Anterior cingulate cortex (tissue), 58 donors: ENCODE measurements around the gene MACROH2A2.
A peak's percentile ranks its signal among the peaks of the same experiment; 100 is the strongest.
"Not testable (repeated sequence)": the region's sequence is repeated elsewhere in the genome, so short reads cannot be mapped to it uniquely, and the experiment has no call there.

ENCODE experiments used
- DNase-seq, 58 donors: peaks; one replicate each; lab custom pipeline; 2025; lab: John Stamatoyannopoulos, UW

Gene MACROH2A2

DNA sequence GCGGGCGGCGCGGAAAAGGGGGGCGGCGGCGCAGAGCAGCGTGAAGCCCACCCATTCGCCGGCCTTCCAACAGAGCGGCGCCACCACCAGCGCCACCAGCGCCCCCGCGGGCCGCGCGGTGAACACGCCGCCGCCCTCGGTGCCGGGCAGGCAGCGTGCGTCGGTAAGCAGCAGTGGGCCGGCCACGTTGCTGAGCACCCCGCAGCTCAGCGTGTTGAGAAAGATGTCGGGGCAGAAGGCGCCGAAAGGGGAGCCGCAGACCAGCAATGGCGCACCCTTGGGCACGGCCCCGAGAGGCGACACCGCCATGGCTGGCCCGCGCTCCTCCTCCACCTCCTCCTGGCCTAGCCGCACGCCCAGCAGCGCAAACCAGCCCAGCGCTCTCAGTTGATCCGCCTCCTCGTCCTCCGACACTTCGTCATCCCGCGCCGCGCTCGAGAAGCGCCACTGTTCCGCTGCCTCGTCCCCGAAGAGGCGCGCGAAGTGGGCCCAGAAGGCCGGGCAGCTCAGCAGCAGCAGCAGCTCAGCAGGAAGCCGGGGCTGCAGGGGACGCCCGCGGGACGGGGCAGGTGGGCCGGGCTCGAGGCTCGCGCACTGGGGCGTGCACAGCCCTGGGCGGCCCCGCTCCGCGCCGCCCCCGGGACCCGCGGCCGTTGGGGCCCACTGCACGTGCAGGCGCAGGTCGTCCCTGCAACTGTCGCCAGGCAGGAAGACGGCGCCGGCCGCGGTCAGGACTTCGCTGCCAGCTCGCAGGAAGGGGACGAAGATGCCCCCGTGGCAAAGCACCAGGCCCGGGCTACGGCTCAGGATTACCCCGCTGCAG is 93.2 kb downstream of the MACROH2A2 start:
- peak in 49 of 58 donors; percentile 22 to 80 (median 61) for DNase-seq

DNA sequence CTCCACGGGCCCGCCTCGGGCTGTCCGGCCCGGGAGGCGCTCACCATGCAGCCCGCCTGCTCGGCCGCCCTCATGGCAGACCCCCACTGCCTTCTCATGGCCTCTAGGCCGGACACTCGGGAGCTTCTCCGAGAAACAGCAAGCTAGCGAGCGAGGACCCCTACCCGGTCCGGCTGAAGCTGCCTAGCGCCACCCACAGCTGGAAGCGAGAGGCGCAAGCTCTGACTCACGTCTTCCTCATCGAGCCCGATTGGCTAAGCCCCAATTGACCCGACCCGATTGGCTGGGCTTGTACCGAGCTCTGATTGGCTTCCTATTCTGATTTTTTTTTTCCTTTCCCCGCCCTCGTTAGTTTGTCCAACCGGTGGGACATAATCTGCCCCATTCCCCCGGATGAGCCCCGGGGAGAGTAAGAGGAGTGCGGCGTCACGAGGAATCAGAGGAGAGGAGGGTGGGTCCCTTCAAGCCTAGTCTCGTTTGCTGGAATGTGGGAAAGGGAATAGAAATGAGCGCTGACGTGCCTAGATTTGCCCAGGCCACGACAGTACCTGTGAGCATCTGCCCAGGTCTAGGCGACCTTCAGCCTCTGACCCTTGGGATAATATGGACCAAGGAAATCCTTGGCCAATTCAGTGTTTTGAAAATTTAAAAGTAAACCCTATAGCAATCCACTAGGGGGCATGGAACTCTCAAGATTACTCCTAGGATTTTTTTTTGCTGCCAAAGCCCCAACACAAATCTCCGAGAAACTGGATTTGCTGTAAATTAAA is 94.0 kb downstream of the MACROH2A2 start, which contains the start of gene TYSND1:
TYSND1 (minus strand) TSS at position 212 of the 770 bp plus-strand sequence; CDS start at position 98, 114 bp downstream.
- DNase-seq: peak; percentile 70 to 98 (median 94)

DNA sequence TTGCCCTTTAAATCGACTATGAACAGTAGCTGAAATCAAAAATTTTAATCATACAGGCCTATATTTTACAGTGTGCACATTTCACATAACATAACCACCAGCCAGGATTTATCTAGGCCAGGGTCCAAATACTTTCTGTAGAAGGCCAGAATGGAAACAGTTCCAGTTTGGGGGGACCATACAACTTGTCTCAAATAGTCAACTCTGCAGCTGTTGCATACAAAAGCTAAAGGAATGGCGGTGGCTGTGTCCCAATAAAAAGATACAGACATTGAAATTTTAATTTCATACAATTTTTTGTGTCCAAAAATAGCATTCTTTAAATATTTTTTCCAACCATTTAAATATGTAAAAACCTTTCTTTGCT is 94.6 kb downstream of the MACROH2A2 start:
- DNase-seq: no peak

DNA sequence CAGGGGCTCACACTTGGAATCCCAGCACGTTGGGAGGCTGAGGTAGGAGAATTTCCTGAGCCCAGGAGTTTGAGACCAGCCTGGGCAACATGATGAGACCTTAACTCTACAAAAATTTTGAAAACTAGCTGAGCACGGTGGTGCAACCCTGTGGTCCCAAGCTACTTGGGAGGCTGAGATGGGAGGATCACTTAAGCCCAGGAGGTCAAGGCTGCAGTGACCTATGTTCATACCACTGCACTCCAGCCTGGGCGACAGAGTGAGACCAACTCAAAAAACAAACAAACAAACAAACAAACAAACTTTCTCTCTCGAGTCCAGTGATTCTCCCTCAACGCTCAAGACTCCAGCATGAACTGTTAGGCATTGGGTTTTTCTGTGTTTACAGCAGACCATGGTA is 95.9 kb downstream of the MACROH2A2 start:
- no peak for DNase-seq

DNA sequence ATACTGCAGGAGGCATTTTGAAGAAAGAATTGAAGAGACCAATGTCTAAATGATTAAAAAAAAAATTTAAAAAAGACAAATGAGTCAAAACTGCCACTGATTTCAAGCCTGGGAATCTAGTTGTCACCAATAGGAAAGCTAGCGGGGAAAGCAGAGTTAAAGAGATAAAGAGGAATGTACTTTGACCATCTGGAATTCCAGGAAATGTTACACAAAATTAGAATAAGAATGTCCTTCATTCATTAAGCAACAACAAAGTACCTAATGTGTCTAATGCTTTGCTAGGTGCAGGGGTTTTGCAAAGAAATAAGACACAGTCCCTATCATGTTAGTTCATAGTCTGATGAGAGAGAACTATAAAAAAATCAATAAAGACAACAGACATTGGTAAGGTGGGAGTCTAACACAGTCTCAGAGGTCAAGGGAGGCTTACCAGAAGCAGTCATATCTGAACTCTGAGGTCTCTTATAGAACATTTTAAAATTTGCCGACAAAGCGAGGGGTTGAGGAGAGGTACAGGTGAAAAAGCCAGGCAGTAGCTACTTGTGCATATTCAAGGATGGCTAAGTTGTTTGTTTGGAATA is 102.7 kb downstream of the MACROH2A2 start:
- DNase-seq: no peak

DNA sequence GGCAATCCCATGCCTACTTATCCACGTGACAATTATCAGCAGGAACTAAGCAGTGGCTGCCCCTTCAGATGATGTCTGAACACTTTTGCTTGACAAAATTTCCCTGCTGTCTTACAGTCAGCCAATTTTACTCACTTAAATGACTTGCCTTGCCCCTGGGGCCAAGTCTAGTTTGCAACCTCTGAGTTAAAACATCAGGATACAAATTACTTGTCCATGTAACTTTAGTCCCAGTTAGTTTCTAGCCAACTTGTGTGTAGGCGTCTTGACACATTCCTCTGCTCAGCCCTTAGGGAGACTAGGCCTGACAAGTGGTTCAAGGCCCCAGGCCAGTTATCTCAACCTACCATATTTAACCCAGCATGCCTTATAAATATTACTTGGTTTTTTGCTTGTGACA is 105.5 kb downstream of the MACROH2A2 start:
- DNase-seq: no peak

DNA sequence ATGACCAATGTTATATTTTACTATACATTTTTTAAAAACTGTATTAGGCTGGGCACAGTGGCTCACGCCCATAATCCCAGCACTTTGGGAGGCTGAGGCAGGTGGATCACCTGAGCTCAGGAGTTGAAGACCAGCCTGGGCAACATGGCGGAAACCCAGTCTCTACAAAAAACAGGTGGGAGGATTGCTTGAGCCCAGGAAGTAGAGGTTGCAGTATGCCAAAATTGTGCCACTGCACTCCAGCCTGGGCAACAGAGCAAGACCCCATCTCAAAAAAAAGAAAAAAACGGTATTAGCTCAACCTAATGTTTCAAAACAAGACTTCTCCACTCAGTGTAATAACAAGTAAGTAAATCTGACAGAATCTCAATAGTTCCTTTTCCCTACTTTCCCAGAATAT is 106.7 kb downstream of the MACROH2A2 start:
- DNase-seq: not testable (repeated sequence)

DNA sequence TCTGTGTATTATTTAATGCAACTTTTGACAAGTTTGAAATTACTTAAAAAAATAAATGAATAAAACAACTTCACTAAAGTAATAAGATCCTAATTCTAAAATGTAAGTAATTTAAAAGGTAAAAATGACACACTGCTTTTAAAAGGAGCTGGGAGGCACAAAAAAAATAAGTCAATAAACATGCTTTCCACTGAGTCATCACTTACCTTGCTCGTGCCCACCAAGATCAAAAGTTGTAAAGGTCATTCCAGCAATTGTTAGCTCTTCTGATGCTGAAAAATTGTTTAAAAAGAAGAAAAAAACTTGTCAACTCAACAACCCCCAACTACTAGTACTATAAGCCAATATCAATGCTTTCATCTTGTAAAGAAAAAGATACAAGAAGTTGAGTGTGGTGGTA is 108.2 kb downstream of the MACROH2A2 start:
- DNase-seq: no peak
